Activated CD4-positive, alpha-beta T cell treated with anti-CD3 and anti-CD28 coated beads, Interleukin-2, amount 10 ng/mL, durations not matched to agents 24 days and 14 days (primary cell): ENCODE measurements around the gene AOAH. TPM values are rescaled to one million over a fixed set of nuclear protein-coding genes. Genes with fewer than 3 reads are reported as not detected.

Experiments used
- DNase-seq: peaks from one replicate; pipeline ENCODE4 v3.0.0; 2022
- H3K27ac Mint-ChIP-seq: one replicate; pipeline ENCODE4 v1.8.0; 2022; ENCODE audit warnings: mild to moderate bottlenecking, mixed read lengths
- H3K27me3 Mint-ChIP-seq: one replicate; pipeline ENCODE4 v1.8.0; 2022; ENCODE audit warnings: mixed read lengths
- H3K36me3 Mint-ChIP-seq: one replicate; pipeline ENCODE4 v1.8.0; 2022; ENCODE audit warnings: low read depth, mild to moderate bottlenecking, mixed read lengths
- H3K4me1 Mint-ChIP-seq: one replicate; pipeline ENCODE4 v1.8.0; 2021; ENCODE audit warnings: mixed read lengths
- H3K4me3 Mint-ChIP-seq: one replicate; pipeline ENCODE4 v1.8.0; 2022; ENCODE audit warnings: mild to moderate bottlenecking, moderate library complexity, mixed read lengths
- H3K9me3 Mint-ChIP-seq: one replicate; pipeline ENCODE4 v1.8.0; 2021; ENCODE audit warnings: mixed read lengths
- intact Hi-C: fragments of 100-400 bp; cut with micrococcal nuclease; formaldehyde crosslinking; loops from one replicate; pipeline ENCODE4 v1.15.1; 2023
- total RNA-seq: library from RNA; stranded (reverse); gene quantifications from 2 replicates; pipeline ENCODE4 v1.2.3, GENCODE V29; 2022

Gene AOAH
- total RNA-seq, 1 donor from 2014 or later, result 17.8 TPM

GRCh38 chr7:36530456-36530855 lies 193.8 kb downstream of the AOAH start:
- DNase-seq, result no peak
- Mint-ChIP-seq H3K4me1 (peaks cover 17% of the 10 kb centered on the region), H3K36me3 (peaks cover 28% of the 10 kb centered on the region), H3K27me3 (no peaks in the 10 kb centered on the region), H3K4me3 (no peak overlapping the region), H3K27ac (no peak overlapping the region), H3K9me3 (peaks cover 7% of the 10 kb centered on the region)
- intact Hi-C loops, result no loop called here

- Mint-ChIP-seq H3K4me1 (peaks cover 17% of the 10 kb centered on the region), H3K27me3 (peaks cover 2% of the 10 kb centered on the region), H3K9me3 (peaks cover 7% of the 10 kb centered on the region), H3K36me3 (peaks cover 31% of the 10 kb centered on the region), H3K4me3 (no peak overlapping the region), H3K27ac (peak overlapping the region; percentile 45)
- intact Hi-C loops, result loop anchor here (1.0 kb wide), 2 partner anchors 74 to 142 kb away; no protein-coding TSS in a partner anchor
- DNase-seq, result no peak
These were observed 196.8 kb downstream of the AOAH start for GRCh38 chr7:36527549-36527913.

- Mint-ChIP-seq H3K4me3 (no peak overlapping the region), H3K27me3 (peaks cover 4% of the 10 kb centered on the region), H3K4me1 (peaks cover 17% of the 10 kb centered on the region), H3K9me3 (peaks cover 7% of the 10 kb centered on the region), H3K27ac (peak overlapping the region; percentile 45), H3K36me3 (peaks cover 31% of the 10 kb centered on the region)
- peak; percentile 57 for DNase-seq
- intact Hi-C loops, result loop anchor here (1.0 kb wide), 2 partner anchors 74 to 142 kb away; no protein-coding TSS in a partner anchor
These were observed 197.3 kb downstream of the AOAH start for GRCh38 chr7:36526863-36527548.

- H3K9me3 Mint-ChIP-seq, result peaks cover 5% of the 10 kb centered on the region
- H3K27me3 Mint-ChIP-seq, result peaks cover 4% of the 10 kb centered on the region
- no peak overlapping the region for H3K4me3 Mint-ChIP-seq
- peaks cover 17% of the 10 kb centered on the region for H3K4me1 Mint-ChIP-seq
- no peak for DNase-seq
- no peak overlapping the region for H3K27ac Mint-ChIP-seq
- intact Hi-C loops, result no loop called here
- peaks cover 15% of the 10 kb centered on the region for H3K36me3 Mint-ChIP-seq
These were observed 200.8 kb downstream of the AOAH start for GRCh38 chr7:36523371-36524101.

GRCh38 chr7:36522453-36523007 lies 201.8 kb downstream of the AOAH start:
- Mint-ChIP-seq H3K36me3 (peaks cover 10% of the 10 kb centered on the region), H3K4me1 (peaks cover 12% of the 10 kb centered on the region), H3K27ac (no peak overlapping the region), H3K27me3 (peaks cover 4% of the 10 kb centered on the region), H3K9me3 (no peaks in the 10 kb centered on the region), H3K4me3 (no peak overlapping the region)
- no peak for DNase-seq
- intact Hi-C loops, result no loop called here

- H3K27me3 Mint-ChIP-seq, result peaks cover 4% of the 10 kb centered on the region
- H3K27ac Mint-ChIP-seq, result no peak overlapping the region
- peaks cover 6% of the 10 kb centered on the region for H3K36me3 Mint-ChIP-seq
- no peak overlapping the region for H3K4me3 Mint-ChIP-seq
- intact Hi-C loops, result no loop called here
- H3K9me3 Mint-ChIP-seq, result no peaks in the 10 kb centered on the region
- peaks cover 9% of the 10 kb centered on the region for H3K4me1 Mint-ChIP-seq
- no peak for DNase-seq
These were observed 202.4 kb downstream of the AOAH start for GRCh38 chr7:36521911-36522310.

GRCh38 chr7:36521133-36521532 lies 203.2 kb downstream of the AOAH start:
- no peak overlapping the region for H3K4me3 Mint-ChIP-seq
- no peak overlapping the region for H3K27ac Mint-ChIP-seq
- H3K36me3 Mint-ChIP-seq, result peaks cover 5% of the 10 kb centered on the region
- H3K27me3 Mint-ChIP-seq, result peaks cover 4% of the 10 kb centered on the region
- peaks cover 8% of the 10 kb centered on the region for H3K4me1 Mint-ChIP-seq
- DNase-seq, result no peak
- no peaks in the 10 kb centered on the region for H3K9me3 Mint-ChIP-seq
- intact Hi-C loops, result no loop called here

GRCh38 chr7:36515847-36516246 lies 208.4 kb downstream of the AOAH start:
- intact Hi-C loops, result no loop called here
- Mint-ChIP-seq H3K36me3 (no peaks in the 10 kb centered on the region), H3K4me3 (no peak overlapping the region), H3K27me3 (no peaks in the 10 kb centered on the region), H3K27ac (peak overlapping the region; percentile 1), H3K9me3 (no peaks in the 10 kb centered on the region), H3K4me1 (peaks cover 11% of the 10 kb centered on the region)
- DNase-seq, result no peak

- no peaks in the 10 kb centered on the region for H3K36me3 Mint-ChIP-seq
These were observed 209.7 kb downstream of the AOAH start for GRCh38 chr7:36514289-36515243.

GRCh38 chr7:36513393-36513792 lies 210.9 kb downstream of the AOAH start:
- DNase-seq, result no peak
- Mint-ChIP-seq H3K4me1 (peaks cover 11% of the 10 kb centered on the region), H3K27me3 (no peaks in the 10 kb centered on the region), H3K4me3 (no peak overlapping the region), H3K36me3 (no peaks in the 10 kb centered on the region), H3K27ac (no peak overlapping the region), H3K9me3 (no peaks in the 10 kb centered on the region)
- intact Hi-C loops, result no loop called here

More at GRCh38 chr7:36514289-36515243, 209.7 kb downstream of the AOAH start:
- Mint-ChIP-seq H3K4me3 (no peak overlapping the region), H3K4me1 (peaks cover 11% of the 10 kb centered on the region), H3K27ac (no peak overlapping the region), H3K9me3 (no peaks in the 10 kb centered on the region), H3K27me3 (no peaks in the 10 kb centered on the region)
- DNase-seq, result no peak
- intact Hi-C loops, result no loop called here

GRCh38 chr7:36512616-36513015 lies 211.7 kb downstream of the AOAH start:
- no peak for DNase-seq
- no peak overlapping the region for H3K27ac Mint-ChIP-seq
- intact Hi-C loops, result no loop called here
- peaks cover 11% of the 10 kb centered on the region for H3K4me1 Mint-ChIP-seq
- no peaks in the 10 kb centered on the region for H3K36me3 Mint-ChIP-seq
- H3K9me3 Mint-ChIP-seq, result no peaks in the 10 kb centered on the region
- no peak overlapping the region for H3K4me3 Mint-ChIP-seq
- no peaks in the 10 kb centered on the region for H3K27me3 Mint-ChIP-seq

- Mint-ChIP-seq H3K4me1 (no peaks in the 10 kb centered on the region), H3K9me3 (peaks cover 9% of the 10 kb centered on the region), H3K27ac (no peak overlapping the region), H3K27me3 (no peaks in the 10 kb centered on the region), H3K4me3 (no peak overlapping the region), H3K36me3 (no peaks in the 10 kb centered on the region)
- intact Hi-C loops, result no loop called here
- DNase-seq, result no peak
These were observed 214.3 kb downstream of the AOAH start for GRCh38 chr7:36509962-36510361.
